ENCODE measurements around the gene PRKCA. TPM values are rescaled to one million over a fixed set of nuclear protein-coding genes. Genes with fewer than 3 reads are reported as not detected.
"Not testable (repeated sequence)": the region's sequence is repeated elsewhere in the genome, so short reads cannot be mapped to it uniquely, and the experiment has no call there.

The PRKCA gene
- total RNA-seq, 2 donors from 2014 or later, result 10.9 to 12.4 TPM

GRCh38 chr17:66489576-66489975, 187.2 kb downstream of the PRKCA start:
- DNase-seq (ENCODE audit: low spot score); intact Hi-C loops (cut with DNase I): not testable (repeated sequence)

DNA sequence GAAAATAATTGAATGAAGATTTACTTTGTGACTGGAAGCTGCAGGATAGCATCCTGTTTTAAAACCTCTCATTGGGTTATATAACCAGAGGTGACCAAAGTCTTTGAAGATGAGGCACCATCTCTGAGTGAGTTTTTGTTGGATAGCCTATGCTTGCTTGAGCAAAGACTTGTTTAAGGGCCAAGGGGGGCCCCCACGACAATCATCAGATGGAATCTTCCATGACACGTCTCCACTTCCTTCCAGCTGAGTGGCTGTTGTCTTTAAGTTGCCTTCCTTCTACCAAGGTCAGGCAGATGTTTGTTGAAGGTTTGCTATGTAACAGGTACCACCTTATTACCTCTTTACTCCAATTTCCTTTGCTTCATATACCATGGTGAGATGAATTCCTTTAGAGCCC, 188.8 kb downstream of the PRKCA start:
- no peak for DNase-seq (ENCODE audit: low spot score)
- intact Hi-C loops (cut with DNase I), result no loop called here

DNA sequence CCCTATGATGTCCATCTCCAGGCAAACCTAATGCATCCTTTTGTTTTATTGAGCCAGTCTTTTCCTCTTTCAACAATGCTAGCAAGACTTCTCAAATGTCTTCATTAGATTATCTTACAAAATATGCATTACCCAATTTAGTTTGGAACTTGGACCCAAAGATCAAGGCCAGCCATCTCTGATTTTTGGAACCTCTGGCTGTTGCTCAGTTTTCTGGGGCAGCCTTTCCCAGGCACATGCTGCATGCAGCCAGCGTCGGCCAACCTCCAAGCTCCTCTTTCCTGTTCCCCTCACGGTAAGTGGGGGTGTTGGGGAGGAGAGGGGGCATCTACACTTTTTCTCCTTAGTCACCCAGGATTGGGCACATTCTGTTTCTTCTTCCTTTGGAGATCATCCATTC, 189.3 kb downstream of the PRKCA start:
- DNase-seq (ENCODE audit: low spot score), result no peak
- intact Hi-C loops (cut with DNase I), result no loop called here

GRCh38 chr17:66492080-66492479, 189.7 kb downstream of the PRKCA start:
- intact Hi-C loops (cut with DNase I), result no loop called here
- DNase-seq (ENCODE audit: low spot score), result no peak

GRCh38 chr17:66492561-66493005, 190.2 kb downstream of the PRKCA start:
- intact Hi-C loops (cut with DNase I), result no loop called here
- no peak for DNase-seq (ENCODE audit: low spot score)

GRCh38 chr17:66493283-66494019, 191.0 kb downstream of the PRKCA start:
- intact Hi-C loops (cut with DNase I), result no loop called here
- DNase-seq (ENCODE audit: low spot score), result no peak

GRCh38 chr17:66494023-66494803, 191.8 kb downstream of the PRKCA start:
- intact Hi-C loops (cut with DNase I), result no loop called here
- DNase-seq (ENCODE audit: low spot score), result no peak

GRCh38 chr17:66495035-66495434, 192.6 kb downstream of the PRKCA start:
- intact Hi-C loops (cut with DNase I), result no loop called here
- DNase-seq (ENCODE audit: low spot score), result no peak

GRCh38 chr17:66496306-66496705, 193.9 kb downstream of the PRKCA start:
- intact Hi-C loops (cut with DNase I), result no loop called here
- DNase-seq (ENCODE audit: low spot score), result no peak

- intact Hi-C loops (cut with DNase I), result no loop called here
- DNase-seq (ENCODE audit: low spot score), result no peak
Measured at GRCh38 chr17:66498580-66498979, 196.2 kb downstream of the PRKCA start.

DNA sequence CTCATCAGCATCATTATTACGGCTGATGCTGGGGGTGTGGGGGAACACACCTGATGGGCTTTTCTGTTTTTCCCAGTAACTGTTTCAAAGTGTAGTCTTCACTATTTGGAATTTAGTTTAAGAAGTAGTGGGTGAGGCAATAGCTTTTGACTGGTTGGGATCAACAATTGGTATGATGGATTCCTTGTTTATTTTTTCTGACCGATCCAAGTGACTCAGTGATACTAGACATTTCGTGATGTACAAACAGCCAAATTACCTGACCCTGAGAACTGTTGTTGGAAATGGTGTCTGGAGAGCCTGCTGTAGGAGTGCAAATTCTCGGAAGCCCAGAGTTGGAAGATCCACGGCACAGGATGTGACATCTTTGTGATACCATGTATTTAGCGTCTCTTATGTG, 204.2 kb downstream of the PRKCA start:
- no peak for DNase-seq (ENCODE audit: low spot score)
- intact Hi-C loops (cut with DNase I), result no loop called here

DNA sequence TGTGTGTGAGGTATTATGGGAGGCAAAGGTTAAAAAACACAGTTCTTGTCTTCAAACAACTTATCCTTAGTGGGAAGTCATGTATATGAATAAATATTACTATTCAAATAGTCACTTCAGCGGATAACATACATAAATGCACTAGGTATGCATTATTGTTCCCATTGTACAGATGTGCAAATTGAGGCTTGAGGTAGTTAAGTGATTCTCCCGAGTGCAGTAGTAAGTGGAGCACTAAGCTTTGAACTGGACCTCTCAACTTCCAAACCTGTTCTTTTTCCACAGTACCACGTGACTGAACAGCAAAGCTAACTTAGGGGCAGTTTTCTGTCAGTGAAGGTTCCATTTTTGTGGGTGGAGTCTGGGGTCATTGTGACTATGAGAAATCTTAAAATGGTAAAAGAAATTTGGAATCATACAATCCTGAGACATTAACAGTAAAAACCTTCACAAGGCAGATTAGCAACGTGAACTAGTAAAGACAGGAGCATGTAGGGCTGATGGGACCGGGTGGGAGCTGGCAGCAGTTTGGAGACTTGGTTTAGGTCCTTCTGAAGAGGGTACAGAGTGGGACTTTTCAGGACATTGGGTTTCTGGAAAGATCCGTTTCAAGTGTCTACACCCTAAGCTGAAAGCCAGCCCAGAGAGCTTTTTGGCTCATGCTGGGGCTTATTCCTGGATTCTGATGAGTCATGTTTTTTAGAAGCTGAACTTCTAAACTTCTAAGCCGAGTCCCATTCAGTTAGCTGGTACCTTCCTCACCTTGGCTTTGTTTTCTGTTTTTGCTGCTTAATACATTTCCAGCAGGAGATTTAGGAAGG, 204.9 kb downstream of the PRKCA start:
- intact Hi-C loops (cut with DNase I), result no loop called here
- no peak for DNase-seq (ENCODE audit: low spot score)

- intact Hi-C loops (cut with DNase I), result no loop called here
- DNase-seq (ENCODE audit: low spot score), result no peak
Measured at GRCh38 chr17:66507982-66508760, 205.8 kb downstream of the PRKCA start.

GRCh38 chr17:66508896-66509844, 206.8 kb downstream of the PRKCA start:
- no peak for DNase-seq (ENCODE audit: low spot score)
- intact Hi-C loops (cut with DNase I), result no loop called here

GRCh38 chr17:66509926-66510325, 207.5 kb downstream of the PRKCA start:
- no peak for DNase-seq (ENCODE audit: low spot score)
- intact Hi-C loops (cut with DNase I), result no loop called here

DNA sequence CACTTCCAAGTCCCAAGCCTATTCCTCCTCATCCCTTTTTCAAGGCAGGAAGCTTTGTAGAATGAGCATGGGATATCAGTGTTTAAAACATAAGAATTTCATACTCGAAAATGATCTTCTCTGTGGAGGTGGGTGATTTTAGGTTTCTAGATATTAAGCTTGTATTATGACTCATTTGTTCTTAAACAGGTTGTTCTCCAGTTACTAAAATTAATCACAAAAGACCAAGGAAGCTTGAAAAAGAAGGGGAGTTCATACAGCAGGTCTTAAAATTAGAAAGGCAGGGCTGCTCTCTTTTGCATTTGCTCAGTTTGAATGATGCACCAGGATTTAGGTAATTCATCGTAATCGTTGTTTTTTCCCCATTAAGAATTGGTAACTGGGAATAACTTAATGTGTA, 208.7 kb downstream of the PRKCA start:
- no peak for DNase-seq (ENCODE audit: low spot score)
- intact Hi-C loops (cut with DNase I), result no loop called here

GRCh38 chr17:66514227-66514806, 211.9 kb downstream of the PRKCA start:
- no peak for DNase-seq (ENCODE audit: low spot score)
- intact Hi-C loops (cut with DNase I), result no loop called here

DNA sequence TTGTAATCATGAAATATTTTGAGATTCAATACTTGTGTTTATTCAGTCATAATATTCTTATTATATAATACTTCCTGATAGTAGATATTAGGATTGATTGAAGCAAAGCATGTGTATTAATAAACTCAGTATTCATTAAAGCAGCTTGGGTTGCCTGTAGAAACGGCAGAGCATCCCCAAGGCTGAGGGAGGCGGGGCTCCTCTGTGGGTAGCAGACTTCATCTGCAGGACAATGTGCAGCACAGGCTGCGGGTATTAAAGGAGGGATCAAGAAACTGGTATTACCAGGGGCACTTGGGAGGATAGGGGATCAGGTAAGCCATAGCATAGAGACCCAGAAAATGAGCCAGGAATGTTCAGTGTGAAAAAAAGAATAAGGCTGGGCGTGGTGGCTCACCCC, 213.6 kb downstream of the PRKCA start:
- DNase-seq (ENCODE audit: low spot score), result no peak
- intact Hi-C loops (cut with DNase I), result no loop called here
